IMR-90 (cell line): ENCODE results near the gene NCKAP5. TPM values are rescaled to one million over a fixed set of nuclear protein-coding genes. Genes with fewer than 3 reads are reported as not detected.
A peak's percentile ranks its signal among the peaks of the same experiment; 100 is the strongest.

ENCODE experiments used
- ATAC-seq: fragments of 200-7000 bp; cut with Tn5 transposase; 2 replicates; pipeline ENCODE4 v1.9.1; 2020; ENCODE audit warnings: low read depth, mild to moderate bottlenecking, moderate library complexity
- BruUV-seq: library from RNA; stranded (reverse); fragments of 400-500 nt; replicated peaks from 2 replicates; lab custom pipeline; 2021; lab: Mats Ljungman, UMichigan
- CTCF ChIA-PET: fragments of 300-600 bp; formaldehyde crosslinking; extraction: SDS; loops from one replicate; lab custom pipeline; 2021; ENCODE audit warnings: antibody characterized with exemption; lab: Yijun Ruan, JAX
- POLR2A ChIA-PET: fragments of 300-600 bp; sonication (Branson Sonifier 250); formaldehyde crosslinking; loops from one replicate; lab custom pipeline; 2022; ENCODE audit warnings: antibody characterized with exemption; ENCODE audit not compliant: unreplicated experiment; lab: Charles Lee
- DNase-seq: peaks from one replicate; pipeline ENCODE4 v3.0.0; 2013
- H2AFZ ChIP-seq: replicated peaks from 2 replicates; pipeline ENCODE3; 2013; ENCODE audit warnings: low read length, mild to moderate bottlenecking; ENCODE audit not compliant: poor library complexity
- H2AK5ac ChIP-seq: 2 replicates; pipeline ENCODE4 v1.6.1; 2013; ENCODE audit warnings: low read depth, low read length, inconsistent platforms
- H2AK9ac ChIP-seq: replicated peaks from 2 replicates; pipeline ENCODE3; 2013; ENCODE audit warnings: mild to moderate bottlenecking, low read depth, low read length, moderate library complexity; ENCODE audit not compliant: poor library complexity
- H2BK120ac ChIP-seq: 2 replicates; pipeline ENCODE4 v1.6.1; 2013; ENCODE audit warnings: low read depth, low read length, inconsistent platforms
- H2BK15ac ChIP-seq: 3 replicates; pipeline ENCODE4 v1.6.1; 2013; ENCODE audit warnings: low read depth, low read length, inconsistent platforms
- H2BK20ac ChIP-seq: 2 replicates; pipeline ENCODE4 v1.6.1; 2013; ENCODE audit warnings: low read depth, mild to moderate bottlenecking, inconsistent platforms, low read length, moderate library complexity
- H2BK5ac ChIP-seq: 2 replicates; pipeline ENCODE4 v1.6.1; 2013; ENCODE audit warnings: mild to moderate bottlenecking, low read depth, low read length, inconsistent platforms; ENCODE audit not compliant: poor library complexity, severe bottlenecking
- H3K14ac ChIP-seq: replicated peaks from 2 replicates; pipeline ENCODE4 v1.6.1; 2013; ENCODE audit warnings: low read depth, low read length, inconsistent platforms
- H3K18ac ChIP-seq: 2 replicates; pipeline ENCODE4 v1.6.1; 2013; ENCODE audit warnings: low read depth, low read length, control low read depth
- H3K23ac ChIP-seq: 2 replicates; pipeline ENCODE4 v1.6.1; 2013; ENCODE audit warnings: low read depth, low read length, inconsistent platforms
- H3K27ac ChIP-seq: 2 replicates; pipeline ENCODE4 v1.5.1; 2013; ENCODE audit warnings: mild to moderate bottlenecking, control low read depth, low read length; ENCODE audit not compliant: insufficient read depth
- H3K27me3 ChIP-seq: 2 replicates; pipeline ENCODE4 v1.6.1; 2013; ENCODE audit warnings: low read length; ENCODE audit not compliant: control insufficient read depth, insufficient read depth
- H3K36me3 ChIP-seq: 2 replicates; pipeline ENCODE4 v1.6.1; 2013; ENCODE audit warnings: low read length, mixed read lengths; ENCODE audit not compliant: control insufficient read depth, insufficient read depth
- H3K4ac ChIP-seq: 2 replicates; pipeline ENCODE4 v1.6.1; 2013; ENCODE audit warnings: low read depth, low read length, inconsistent platforms
- H3K4me1 ChIP-seq: 2 replicates; pipeline ENCODE4 v1.6.1; 2013; ENCODE audit warnings: low read length, mixed read lengths; ENCODE audit not compliant: control insufficient read depth, insufficient read depth
- H3K4me2 ChIP-seq: 2 replicates; pipeline ENCODE4 v1.6.1; 2013; ENCODE audit warnings: low read depth, mild to moderate bottlenecking, control low read depth, low read length, moderate library complexity
- H3K4me3 ChIP-seq: 2 replicates; pipeline ENCODE4 v1.5.1; 2013; ENCODE audit warnings: low read depth, mild to moderate bottlenecking, control low read depth, low read length, moderate library complexity; ENCODE audit not compliant: insufficient read depth
- H3K56ac ChIP-seq: 2 replicates; pipeline ENCODE4 v1.6.1; 2013; ENCODE audit warnings: low read length, inconsistent platforms; ENCODE audit not compliant: insufficient read depth; ENCODE audit errors: extremely low read depth
- H3K79me1 ChIP-seq, 2 experiments: 2 replicates each; pipeline ENCODE4 v1.6.1; 2013; ENCODE audit warnings: low read length in 2 of 2, inconsistent platforms in 1 of 2, low read depth in 1 of 2
- H3K9ac ChIP-seq: 2 replicates; pipeline ENCODE4 v1.6.1; 2013; ENCODE audit warnings: low read depth, low read length, control low read depth
- H3K9me1 ChIP-seq: 2 replicates; pipeline ENCODE4 v1.6.1; 2013; ENCODE audit warnings: low read length, inconsistent platforms; ENCODE audit not compliant: insufficient read depth
- H3K9me3 ChIP-seq: 2 replicates; pipeline ENCODE4 v1.6.1; 2013; ENCODE audit warnings: low read length; ENCODE audit not compliant: control insufficient read depth, insufficient read depth
- H4K20me1 ChIP-seq: 2 replicates; pipeline ENCODE4 v1.6.1; 2013; ENCODE audit warnings: low read length, inconsistent platforms; ENCODE audit not compliant: insufficient read depth
- H4K5ac ChIP-seq: 2 replicates; pipeline ENCODE4 v1.6.1; 2013; ENCODE audit warnings: mild to moderate bottlenecking, low read depth, low read length, control low read depth
- H4K8ac ChIP-seq, 2 experiments: 2 replicates each; pipeline ENCODE4 v1.6.1; 2013; ENCODE audit warnings: low read depth in 2 of 2, low read length in 2 of 2, control low read depth in 1 of 2, inconsistent platforms in 1 of 2
- H4K91ac ChIP-seq: 2 replicates; pipeline ENCODE4 v1.6.1; 2013; ENCODE audit warnings: low read depth, low read length, inconsistent platforms; ENCODE audit not compliant: insufficient read depth
- BHLHE40 ChIP-seq: fragments of 150-350 bp; IDR thresholded peaks from 2 replicates; pipeline ENCODE4 v1.6.1; 2016; ENCODE audit warnings: mild to moderate bottlenecking, low read depth, low read length
- CEBPB ChIP-seq: IDR thresholded peaks from 2 replicates; pipeline ENCODE4 v1.6.1; 2012; ENCODE audit warnings: low read depth, low read length, improper control_type of control experiment
- CHD1 ChIP-seq: IDR thresholded peaks from 2 replicates; pipeline ENCODE4 v1.6.1; 2012; ENCODE audit warnings: low read depth, low read length, improper control_type of control experiment
- FOS ChIP-seq: fragments of 150-350 bp; IDR thresholded peaks from 2 replicates; pipeline ENCODE4 v1.6.1; 2016; ENCODE audit warnings: low read depth, low read length
- MAFK ChIP-seq: IDR thresholded peaks from 2 replicates; pipeline ENCODE4 v1.6.1; 2012; ENCODE audit warnings: low read depth, low read length, improper control_type of control experiment
- MAZ ChIP-seq: IDR thresholded peaks from 2 replicates; pipeline ENCODE4 v1.6.1; 2012; ENCODE audit warnings: low read depth, mild to moderate bottlenecking, low read length, improper control_type of control experiment, moderate library complexity, borderline replicate concordance
- MXI1 ChIP-seq: IDR thresholded peaks from 2 replicates; pipeline ENCODE4 v1.6.1; 2012; ENCODE audit warnings: low read depth, mild to moderate bottlenecking, low read length, moderate library complexity, borderline replicate concordance
- NFE2L2 ChIP-seq: fragments of 150-350 bp; IDR thresholded peaks from 2 replicates; pipeline ENCODE4 v1.6.1; 2016; ENCODE audit warnings: low read depth, mild to moderate bottlenecking, low read length
- POLR2A ChIP-seq: IDR thresholded peaks from 2 replicates; pipeline ENCODE4 v1.6.1; 2012; ENCODE audit warnings: mild to moderate bottlenecking, low read depth, low read length
- RAD21 ChIP-seq: IDR thresholded peaks from 2 replicates; pipeline ENCODE4 v1.6.1; 2012; ENCODE audit warnings: low read length, improper control_type of control experiment
- RCOR1 ChIP-seq: IDR thresholded peaks from 2 replicates; pipeline ENCODE4 v1.6.1; 2012; ENCODE audit warnings: mild to moderate bottlenecking, low read length, improper control_type of control experiment; ENCODE audit not compliant: insufficient replicate concordance
- RFX5 ChIP-seq: IDR thresholded peaks from 2 replicates; pipeline ENCODE4 v1.8.0; 2012; ENCODE audit warnings: low read depth, mild to moderate bottlenecking, low read length, moderate library complexity
- SMC3 ChIP-seq: fragments of 150-350 bp; IDR thresholded peaks from 2 replicates; pipeline ENCODE4 v1.6.1; 2016; ENCODE audit warnings: low read depth, mild to moderate bottlenecking, antibody characterized with exemption, low read length, moderate library complexity
- WGBS, 2 experiments: methylation state at CpG; one replicate each; pipeline versions ENCODE4 v1.1.5 to v1.1.7; 2013; ENCODE audit warnings: missing lambda C conversion rate in 2 of 2; ENCODE audit not compliant: insufficient read length in 1 of 2; ENCODE audit errors: extremely low coverage in 2 of 2; 5-methylcytosine and 5-hydroxymethylcytosine counted together
- dilution Hi-C: fragments of 300-500 bp; cut with HindIII; formaldehyde crosslinking; loops from one replicate; pipeline ENCODE4 v1.14.3; 2018; ENCODE audit warnings: low sequenced_read_pairs; ENCODE audit not compliant: unreplicated experiment
- in situ Hi-C: fragments of 300-500 bp; cut with MboI; formaldehyde crosslinking; loops from 3 replicates; pipeline ENCODE4 v1.14.3; 2019; ENCODE audit warnings: low sequenced_read_pairs, inconsistent platforms, mixed read lengths
- intact Hi-C: fragments of 100-400 bp; cut with micrococcal nuclease; formaldehyde crosslinking; loops from 2 replicates; pipeline ENCODE4 v1.10.0; 2022
- polyA plus RNA-seq, 3 experiments: library from polyadenylated mRNA; depleted of rRNA; stranded (reverse); fragments of >200 nt; gene quantifications; 2 replicates each; pipeline ENCODE4 v1.2.3, GENCODE V29; 2012; ENCODE audit warnings: low replicate concordance in 1 of 3
- total RNA-seq: library from RNA; depleted of rRNA; stranded (reverse); fragments of >200 nt; gene quantifications from 2 replicates; pipeline ENCODE4 v1.2.3, GENCODE V29; 2012
- TF ChIP-seq, protein P1 (sequence below): fragments of 150-350 bp; IDR thresholded peaks from 2 replicates; pipeline ENCODE4 v1.6.1; 2017; ENCODE audit warnings: mild to moderate bottlenecking, antibody characterized with exemption, low read length, low read depth
- TF ChIP-seq, protein P2 (sequence below): fragments of 150-350 bp; IDR thresholded peaks from 2 replicates; pipeline ENCODE4 v1.6.1; 2016; ENCODE audit warnings: low read depth, mild to moderate bottlenecking, low read length, moderate library complexity, borderline replicate concordance

The NCKAP5 gene
- total and polyA plus RNA-seq, 2 of the 4 experiments (the other 2 are of a cell fraction), result 2.7 to 3.9 TPM

DNA sequence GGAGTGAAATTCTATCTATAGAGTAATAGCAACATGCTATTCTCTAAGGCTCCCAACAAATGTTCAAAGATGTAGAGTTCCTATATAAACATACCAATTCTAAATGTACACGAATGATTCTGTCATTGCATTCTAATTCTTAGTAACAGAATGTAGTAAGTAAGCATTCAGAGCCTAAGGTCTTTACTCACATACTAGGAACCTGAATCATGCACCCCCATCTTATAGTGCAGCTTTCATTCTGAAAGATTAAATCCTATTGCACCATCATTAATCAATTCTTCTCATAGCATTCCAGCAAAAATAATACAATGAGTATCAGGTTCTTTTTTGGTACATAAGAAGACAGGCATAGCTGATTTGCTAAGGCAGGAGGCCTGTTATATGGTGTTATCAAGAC is 230.0 kb downstream of the NCKAP5 start:
- H2AFZ ChIP-seq, result no peak overlapping the region
- H3K27ac ChIP-seq, result no peak overlapping the region
- H4K20me1 ChIP-seq, result no peaks in the 10 kb centered on the region
- DNase-seq, result peak; percentile 87
- intact Hi-C loops, result no loop called here
- H3K4me2 ChIP-seq, result peak overlapping the region; percentile 70; the same call in 1 of the 2 replicates
- no peaks in the 10 kb centered on the region for H3K36me3 ChIP-seq
- peak; percentile 95 for ATAC-seq
- peak overlapping the region; percentile 98; the same call in 1 of the 2 replicates for H3K18ac ChIP-seq
- in situ Hi-C loops, result no loop called here
- peaks cover 11% of the 10 kb centered on the region; the same call in 1 of the 2 replicates for H3K9me1 ChIP-seq
- peak overlapping the region; percentile 86; the same call in 1 of the 2 replicates for H2BK20ac ChIP-seq
- no peak overlapping the region for H3K23ac ChIP-seq
- no TSS peak for BruUV-seq
- H2BK5ac ChIP-seq, result peak overlapping the region; percentile 94
- peak overlapping the region; percentile 89 for H2BK120ac ChIP-seq
- H4K8ac ChIP-seq, result peak overlapping the region; percentile 75 to 78; a peak in 3 of 4 replicates
- H3K4me1 ChIP-seq, result peaks cover 10% of the 10 kb centered on the region
- peak overlapping the region; percentile 64; the same call in 1 of the 3 replicates for H2BK15ac ChIP-seq
- H2AK5ac ChIP-seq, result no peak overlapping the region
- H3K14ac ChIP-seq, result peak overlapping the region; percentile 32; the same call in 1 of the 2 replicates
- ChIA-PET POLR2A (no interaction called here), CTCF (no interaction called here)
- no peaks in the 10 kb centered on the region for H3K27me3 ChIP-seq
- H3K4ac ChIP-seq, result peak overlapping the region; percentile 80; the same call in 1 of the 2 replicates
- TF ChIP-seq MXI1 (no peak), RAD21 (no peak), SMC3 (no peak), MAFK (no peak), RFX5 (no peak), FOS (peak; percentile 15; the same call in 1 of the 2 replicates), RCOR1 (no peak), POLR2A (no peak), CHD1 (no peak), MAZ (no peak), NFE2L2 (no peak), CEBPB (peak; percentile 78), BHLHE40 (no peak)
- TF ChIP-seq, protein P1, sequence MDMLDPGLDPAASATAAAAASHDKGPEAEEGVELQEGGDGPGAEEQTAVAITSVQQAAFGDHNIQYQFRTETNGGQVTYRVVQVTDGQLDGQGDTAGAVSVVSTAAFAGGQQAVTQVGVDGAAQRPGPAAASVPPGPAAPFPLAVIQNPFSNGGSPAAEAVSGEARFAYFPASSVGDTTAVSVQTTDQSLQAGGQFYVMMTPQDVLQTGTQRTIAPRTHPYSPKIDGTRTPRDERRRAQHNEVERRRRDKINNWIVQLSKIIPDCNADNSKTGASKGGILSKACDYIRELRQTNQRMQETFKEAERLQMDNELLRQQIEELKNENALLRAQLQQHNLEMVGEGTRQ, result no peak
- TF ChIP-seq, protein P2, sequence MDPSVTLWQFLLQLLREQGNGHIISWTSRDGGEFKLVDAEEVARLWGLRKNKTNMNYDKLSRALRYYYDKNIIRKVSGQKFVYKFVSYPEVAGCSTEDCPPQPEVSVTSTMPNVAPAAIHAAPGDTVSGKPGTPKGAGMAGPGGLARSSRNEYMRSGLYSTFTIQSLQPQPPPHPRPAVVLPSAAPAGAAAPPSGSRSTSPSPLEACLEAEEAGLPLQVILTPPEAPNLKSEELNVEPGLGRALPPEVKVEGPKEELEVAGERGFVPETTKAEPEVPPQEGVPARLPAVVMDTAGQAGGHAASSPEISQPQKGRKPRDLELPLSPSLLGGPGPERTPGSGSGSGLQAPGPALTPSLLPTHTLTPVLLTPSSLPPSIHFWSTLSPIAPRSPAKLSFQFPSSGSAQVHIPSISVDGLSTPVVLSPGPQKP, result no peak
- H3K9ac ChIP-seq, result no peak overlapping the region
- H3K56ac ChIP-seq, result peak overlapping the region; percentile 56; the same call in 1 of the 2 replicates
- no CpG with 5 or more reads among the region's 1 CpG for WGBS, 2 experiments
- peak overlapping the region; percentile 93; the same call in 1 of the 2 replicates for H4K5ac ChIP-seq
- no peaks in the 10 kb centered on the region for H3K9me3 ChIP-seq
- H4K91ac ChIP-seq, result peak overlapping the region; percentile 68
- H3K4me3 ChIP-seq, result no peak overlapping the region
- H2AK9ac ChIP-seq, result no peak overlapping the region
- no peaks in the 10 kb centered on the region; a peak in 2 of 4 replicates for H3K79me1 ChIP-seq
- dilution Hi-C loops, result no loop called here
